Loucy (cell line): ENCODE results near the gene MYMK.

Experiments
- CTCF ChIP-seq: fragments of 200-600 bp; sonication (generic); conservative IDR thresholded peaks from 2 replicates; pipeline ENCODE4 v1.5.1; 2014; ENCODE audit warnings: mild to moderate bottlenecking, antibody characterized with exemption, low read length
- EZH2phosphoT487 ChIP-seq: fragments of 200-600 bp; IDR thresholded peaks from 2 replicates; pipeline ENCODE4 v1.6.1; 2018; ENCODE audit warnings: antibody characterized with exemption, mild to moderate bottlenecking, moderate library complexity, borderline replicate concordance

GRCh38 chr9:133514460-133515239, 10.1 kb downstream of the MYMK start:
- TF ChIP-seq CTCF (no peak), EZH2phosphoT487 (no peak)
